Motor neuron (in vitro differentiated cells): ENCODE measurements around the gene MORN1. TPM values are rescaled to one million over a fixed set of nuclear protein-coding genes. Genes with fewer than 3 reads are reported as not detected.
"Not testable (repeated sequence)": the region's sequence is repeated elsewhere in the genome, so short reads cannot be mapped to it uniquely, and the experiment has no call there.

Experiments used
- ATAC-seq, 8 experiments: fragments of 200-7000 bp; cut with Tn5 transposase; replicated peaks in 6 of 8; 2 replicates each; pipeline ENCODE4 v1.8.0; 2021; ENCODE audit warnings: mild to moderate bottlenecking in 8 of 8, moderate library complexity in 8 of 8
- H3K27ac ChIP-seq, 2 donors: fragments of 250-450 bp; sonication (Bioruptor Pico); 2 replicates each; pipeline ENCODE4 v1.9.0; 2021; ENCODE audit warnings: antibody characterized with exemption in 2 of 2, mild to moderate bottlenecking in 2 of 2, moderate library complexity in 1 of 2
- H3K4me1 ChIP-seq, 2 donors: fragments of 250-450 bp; sonication (Bioruptor Pico); replicated peaks in 1 of 2; 2 replicates each; pipeline ENCODE4 v1.6.1; 2021; ENCODE audit warnings: antibody characterized with exemption in 2 of 2, mild to moderate bottlenecking in 2 of 2, moderate library complexity in 1 of 2
- H3K4me3 ChIP-seq, 5 donors: fragments of 250-450 bp; sonication (Bioruptor Pico); 2 replicates each; pipeline ENCODE4 v1.9.0; 2021; ENCODE audit warnings: antibody characterized with exemption in 5 of 5, mild to moderate bottlenecking in 5 of 5, moderate library complexity in 4 of 5
- WGBS, 10 experiments: fragments of 450-650 bp; shearing (Covaris generic); methylation state at CpG; one replicate each; pipeline ENCODE4 v1.0.0; 2022; 5-methylcytosine and 5-hydroxymethylcytosine counted together
- in situ Hi-C, 9 experiments: fragments of 400-800 bp; cut with MboI; loops; one replicate each; pipeline ENCODE4 v1.15.0; 2021; ENCODE audit warnings: low sequenced_read_pairs in 9 of 9, low pct_unique_long_range_greater_than_20kb in 2 of 9; ENCODE audit not compliant: unreplicated experiment in 9 of 9
- total RNA-seq, 8 experiments: library from RNA; unstranded; fragments of 300-600 nt; gene quantifications; 2 replicates each; pipeline versions ENCODE4 v1.2.3 to v1.2.4, GENCODE V29; 2022

Gene MORN1
- total RNA-seq, result 10 to 100 TPM; 13.5 to 28.6 (median 21.8) TPM

GRCh38 chr1:2391041-2391930 lies at the start of gene MORN1, which contains the start of gene RER1:
Gene MORN1 (minus strand): TSS chr1:2391554. CDS start chr1:2391533, 21 bp downstream.
Gene RER1 (plus strand): TSS chr1:2391841. CDS start chr1:2395791, 3,950 bp downstream.
- 0 to 20% (median 1%) methylated on average over 1 to 70 of the region's 103 CpGs; no CpG with 5 or more reads in 4 of the 10 experiments for WGBS, 10 experiments
- Histone ChIP-seq H3K27ac (peak within 1 kb of the TSS; percentile 85 to 98), H3K4me3 (peak within 1 kb of the TSS; percentile 74 to 98 (median 85)), H3K4me1 (peaks cover 15 to 18% of the 10 kb centered on the region in 2 donors)
- ATAC-seq, result peak; percentile 67 to 96 (median 94)
- in situ Hi-C loops, result loop anchor here in 4 of 9 experiments (25.0 kb wide), 2 partner anchors 179 to 204 kb away; partner anchors contain the start of gene FAAP20 (in 3 of the 4)

- WGBS, 10 experiments, result 85 to 96% (median 92%) methylated on average over 5 to 21 of the region's 23 CpGs; no CpG with 5 or more reads in 1 of the 10 experiments
- H3K4me1 ChIP-seq, result peaks cover 31 to 42% of the 10 kb centered on the region in 2 donors
- ATAC-seq, H3K27ac ChIP-seq, H3K4me3 ChIP-seq: not testable (repeated sequence)
- in situ Hi-C loops, result loop anchor here in 1 of 9 experiments (25.0 kb wide), 1 partner anchor 97 kb away; the partner anchor contains the start of genes HES5 and PANK4
These were observed 49.0 kb upstream of the MORN1 start for GRCh38 chr1:2440346-2440745.

GRCh38 chr1:2439369-2439768 lies 48.0 kb upstream of the MORN1 start:
- H3K4me1 ChIP-seq, result peaks cover 22 to 40% of the 10 kb centered on the region in 2 donors
- ATAC-seq, result no peak
- no peak overlapping the region for H3K4me3 ChIP-seq
- peak overlapping the region in 1 of 2 donors; percentile 48 for H3K27ac ChIP-seq
- in situ Hi-C loops, result loop anchor here in 1 of 9 experiments (25.0 kb wide), 1 partner anchor 98 kb away; the partner anchor contains the start of genes HES5 and PANK4
- 39 to 70% (median 60%) methylated on average over 1 to 13 of the region's 15 CpGs; no CpG with 5 or more reads in 6 of the 10 experiments for WGBS, 10 experiments

GRCh38 chr1:2438641-2439040 lies 47.3 kb upstream of the MORN1 start:
- 69 to 100% (median 90%) methylated on average over 1 to 10 of the region's 14 CpGs; no CpG with 5 or more reads in 6 of the 10 experiments for WGBS, 10 experiments
- in situ Hi-C loops, result loop anchor here in 1 of 9 experiments (25.0 kb wide), 1 partner anchor 99 kb away; the partner anchor contains the start of genes HES5 and PANK4
- H3K27ac ChIP-seq, result no peak overlapping the region
- H3K4me1 ChIP-seq, result peaks cover 25 to 42% of the 10 kb centered on the region in 2 donors
- ATAC-seq, result no peak
- H3K4me3 ChIP-seq, result no peak overlapping the region

- Histone ChIP-seq H3K27ac (no peak overlapping the region), H3K4me3 (no peak overlapping the region), H3K4me1 (peaks cover 28 to 45% of the 10 kb centered on the region in 2 donors)
- 48 to 91% (median 83%) methylated on average over 2 to 9 of the region's 15 CpGs; no CpG with 5 or more reads in 6 of the 10 experiments for WGBS, 10 experiments
- in situ Hi-C loops, result loop anchor here in 1 of 9 experiments (25.0 kb wide), 1 partner anchor 99 kb away; the partner anchor contains the start of genes HES5 and PANK4
- peak in 1 of 8 experiments; percentile 62 for ATAC-seq
These were observed 46.7 kb upstream of the MORN1 start for GRCh38 chr1:2438038-2438437.

- Histone ChIP-seq H3K27ac (no peak overlapping the region), H3K4me1 (peaks cover 28 to 45% of the 10 kb centered on the region in 2 donors), H3K4me3 (no peak overlapping the region)
- in situ Hi-C loops, result loop anchor here in 1 of 9 experiments (25.0 kb wide), 1 partner anchor 100 kb away; the partner anchor contains the start of genes HES5 and PANK4
- no peak for ATAC-seq
- WGBS, 10 experiments, result 45 to 100% (median 75%) methylated on average over 1 to 14 of the region's 15 CpGs; no CpG with 5 or more reads in 2 of the 10 experiments
These were observed 46.3 kb upstream of the MORN1 start for GRCh38 chr1:2437617-2438016.

GRCh38 chr1:2436876-2437275 lies 45.5 kb upstream of the MORN1 start:
- Histone ChIP-seq H3K4me3 (no peak overlapping the region), H3K27ac (no peak overlapping the region), H3K4me1 (peaks cover 33 to 49% of the 10 kb centered on the region in 2 donors)
- ATAC-seq, result no peak
- in situ Hi-C loops, result loop anchor here in 1 of 9 experiments (25.0 kb wide), 1 partner anchor 100 kb away; the partner anchor contains the start of genes HES5 and PANK4
- WGBS, 10 experiments, result 17 to 68% (median 33%) methylated on average over 1 to 4 of the region's 7 CpGs; no CpG with 5 or more reads in 7 of the 10 experiments

- ATAC-seq, result no peak
- Histone ChIP-seq H3K27ac (no peak overlapping the region), H3K4me1 (peaks cover 44 to 59% of the 10 kb centered on the region in 2 donors), H3K4me3 (no peak overlapping the region)
- in situ Hi-C loops, result loop anchor here in 1 of 9 experiments (25.0 kb wide), 1 partner anchor 101 kb away; the partner anchor contains the start of genes HES5 and PANK4
- WGBS, 10 experiments, result no CpG with 5 or more reads among the region's 2 CpGs
These were observed 44.5 kb upstream of the MORN1 start for GRCh38 chr1:2435746-2436355.

- in situ Hi-C loops, result loop anchor here in 1 of 9 experiments (25.0 kb wide), 1 partner anchor 102 kb away; the partner anchor contains the start of genes HES5 and PANK4
- peaks cover 46 to 61% of the 10 kb centered on the region in 2 donors for H3K4me1 ChIP-seq
- no peak overlapping the region for H3K4me3 ChIP-seq
- 78 to 80% methylated on average over 1 to 2 of the region's 9 CpGs; no CpG with 5 or more reads in 8 of the 10 experiments for WGBS, 10 experiments
- no peak overlapping the region for H3K27ac ChIP-seq
- no peak for ATAC-seq
These were observed 43.7 kb upstream of the MORN1 start for GRCh38 chr1:2435091-2435490.

- H3K4me3 ChIP-seq, result no peak overlapping the region
- no peak overlapping the region for H3K27ac ChIP-seq
- in situ Hi-C loops, result loop anchor here in 1 of 9 experiments (25.0 kb wide), 1 partner anchor 103 kb away; the partner anchor contains the start of genes HES5 and PANK4
- WGBS, 10 experiments, result 40 to 86% (median 80%) methylated on average over 1 to 24 of the region's 34 CpGs; no CpG with 5 or more reads in 6 of the 10 experiments
- H3K4me1 ChIP-seq, result peaks cover 40 to 52% of the 10 kb centered on the region in 2 donors
- ATAC-seq, result no peak
These were observed 42.7 kb upstream of the MORN1 start for GRCh38 chr1:2433936-2434655.

- Histone ChIP-seq H3K27ac (no peak overlapping the region), H3K4me3 (no peak overlapping the region), H3K4me1 (peaks cover 39 to 47% of the 10 kb centered on the region in 2 donors)
- ATAC-seq, result no peak
- in situ Hi-C loops, result loop anchor here in 1 of 9 experiments (25.0 kb wide), 1 partner anchor 104 kb away; the partner anchor contains the start of genes HES5 and PANK4
- 11 to 100% (median 81%) methylated on average over 1 to 12 of the region's 13 CpGs; no CpG with 5 or more reads in 2 of the 10 experiments for WGBS, 10 experiments
These were observed 41.8 kb upstream of the MORN1 start for GRCh38 chr1:2433196-2433595.
